GM10266 (cell line): ENCODE data around the gene CERKL.

Experiments
- DNase-seq: peaks from one replicate; pipeline ENCODE4 v3.0.0; 2012; ENCODE audit errors: extremely low spot score
- CTCF ChIP-seq: IDR thresholded peaks from 2 replicates; pipeline ENCODE4 v1.5.1; 2012; ENCODE audit warnings: mild to moderate bottlenecking, low read depth; ENCODE audit not compliant: control insufficient read depth, insufficient read depth; ENCODE audit errors: missing control alignments

CERKL gene

GRCh38 chr2:181632733-181633401 lies 24.0 kb downstream of the CERKL start:
- no peak for DNase-seq
- no peak for TF ChIP-seq CTCF

- no peak for TF ChIP-seq CTCF
- DNase-seq = no peak
Measured at GRCh38 chr2:181628590-181629585, 28.0 kb downstream of the CERKL start.

GRCh38 chr2:181627545-181627944 lies 29.4 kb downstream of the CERKL start:
- TF ChIP-seq CTCF = no peak
- DNase-seq = no peak

- no peak for TF ChIP-seq CTCF
- DNase-seq = no peak
Measured at GRCh38 chr2:181626671-181627070, 30.2 kb downstream of the CERKL start.

- DNase-seq = no peak
- no peak for TF ChIP-seq CTCF
Measured at GRCh38 chr2:181623159-181623558, 33.7 kb downstream of the CERKL start.

- no peak for DNase-seq
- TF ChIP-seq CTCF = no peak
Measured at GRCh38 chr2:181621779-181622490, 35.0 kb downstream of the CERKL start.

- TF ChIP-seq CTCF = no peak
- no peak for DNase-seq
Measured at GRCh38 chr2:181619516-181619915, 37.4 kb downstream of the CERKL start.
